Hepatocyte (in vitro differentiated cells): ENCODE data around the gene SLC34A3. TPM values are rescaled to one million over a fixed set of nuclear protein-coding genes. Genes with fewer than 3 reads are reported as not detected.
A peak's percentile ranks its signal among the peaks of the same experiment; 100 is the strongest.

Experiments
- DNase-seq: peaks from one replicate; pipeline ENCODE4 v3.0.0-alpha.2; 2016; ENCODE audit warnings: low spot score
- H2AFZ ChIP-seq: fragments of 200-600 bp; sonication (generic); 2 replicates; pipeline ENCODE4 v1.6.0; 2016; ENCODE audit warnings: antibody characterized with exemption, mild to moderate bottlenecking
- H3K27ac ChIP-seq: fragments of 200-600 bp; sonication (generic); 2 replicates; pipeline ENCODE4 v1.5.1; 2016; ENCODE audit warnings: mild to moderate bottlenecking
- H3K27me3 ChIP-seq: fragments of 200-600 bp; sonication (generic); 2 replicates; pipeline ENCODE4 v1.6.1; 2016
- H3K36me3 ChIP-seq: fragments of 200-600 bp; sonication (generic); replicated peaks from 2 replicates; pipeline ENCODE4 v1.5.1; 2016; ENCODE audit warnings: low read depth; ENCODE audit not compliant: insufficient read depth
- H3K4me1 ChIP-seq: fragments of 200-600 bp; sonication (generic); 2 replicates; pipeline ENCODE4 v1.5.1; 2016; ENCODE audit warnings: mild to moderate bottlenecking, moderate library complexity; ENCODE audit not compliant: insufficient read depth
- H3K4me2 ChIP-seq: fragments of 200-600 bp; sonication (generic); 2 replicates; pipeline ENCODE4 v1.6.0; 2016
- H3K4me3 ChIP-seq: fragments of 200-600 bp; sonication (generic); 2 replicates; pipeline ENCODE4 v1.5.1; 2016; ENCODE audit warnings: mild to moderate bottlenecking
- H3K79me2 ChIP-seq: fragments of 200-600 bp; sonication (generic); 2 replicates; pipeline ENCODE4 v1.6.0; 2017; ENCODE audit warnings: mild to moderate bottlenecking
- H3K9me2 ChIP-seq: fragments of 200-600 bp; sonication (generic); replicated peaks from 2 replicates; pipeline ENCODE4 v1.6.0; 2017; ENCODE audit warnings: mild to moderate bottlenecking; ENCODE audit not compliant: insufficient read depth
- H3K9me3 ChIP-seq: fragments of 200-600 bp; sonication (generic); 2 replicates; pipeline ENCODE4 v1.5.1; 2016; ENCODE audit warnings: low read depth, mild to moderate bottlenecking
- H4K20me1 ChIP-seq: fragments of 200-600 bp; sonication (generic); 2 replicates; pipeline ENCODE4 v1.6.0; 2016; ENCODE audit warnings: mild to moderate bottlenecking; ENCODE audit not compliant: insufficient read depth, poor library complexity, severe bottlenecking
- EZH2 ChIP-seq: fragments of 200-600 bp; sonication (generic); IDR thresholded peaks from 2 replicates; pipeline ENCODE4 v1.6.1; 2016; ENCODE audit warnings: antibody characterized with exemption, mild to moderate bottlenecking, borderline replicate concordance
- EZH2phosphoT487 ChIP-seq: fragments of 200-600 bp; sonication (generic); IDR thresholded peaks from one replicate; pipeline ENCODE4 v1.6.1; 2018; ENCODE audit warnings: antibody characterized with exemption, mild to moderate bottlenecking, low read depth, moderate library complexity; ENCODE audit not compliant: unreplicated experiment, severe bottlenecking
- WGBS: methylation state at CpG from one replicate; pipeline ENCODE4 v1.1.6; 2016; ENCODE audit warnings: low lambda C conversion rate; ENCODE audit errors: missing lambda C conversion rate; 5-methylcytosine and 5-hydroxymethylcytosine counted together
- polyA plus RNA-seq: library from polyadenylated mRNA; unstranded; fragments of >200 nt; fragmentation: Nextera tagmentation; extraction: Ambion mirVana; gene quantifications from 2 replicates; pipeline ENCODE4 v1.2.1, GENCODE V29; 2016
- total RNA-seq: library from RNA; depleted of rRNA; stranded (reverse); fragments of >200 nt; gene quantifications from 2 replicates; pipeline ENCODE4 v1.2.3, GENCODE V29; 2014
- TF ChIP-seq, protein P1 (sequence below): fragments of 200-600 bp; sonication (generic); IDR thresholded peaks from 2 replicates; pipeline ENCODE4 v1.5.1; 2016; ENCODE audit warnings: antibody characterized with exemption, mild to moderate bottlenecking; ENCODE audit not compliant: poor library complexity

SLC34A3 gene
- total and polyA plus RNA-seq, 2 experiments from 2014 or later: 2.7 to 4.7 TPM

DNA sequence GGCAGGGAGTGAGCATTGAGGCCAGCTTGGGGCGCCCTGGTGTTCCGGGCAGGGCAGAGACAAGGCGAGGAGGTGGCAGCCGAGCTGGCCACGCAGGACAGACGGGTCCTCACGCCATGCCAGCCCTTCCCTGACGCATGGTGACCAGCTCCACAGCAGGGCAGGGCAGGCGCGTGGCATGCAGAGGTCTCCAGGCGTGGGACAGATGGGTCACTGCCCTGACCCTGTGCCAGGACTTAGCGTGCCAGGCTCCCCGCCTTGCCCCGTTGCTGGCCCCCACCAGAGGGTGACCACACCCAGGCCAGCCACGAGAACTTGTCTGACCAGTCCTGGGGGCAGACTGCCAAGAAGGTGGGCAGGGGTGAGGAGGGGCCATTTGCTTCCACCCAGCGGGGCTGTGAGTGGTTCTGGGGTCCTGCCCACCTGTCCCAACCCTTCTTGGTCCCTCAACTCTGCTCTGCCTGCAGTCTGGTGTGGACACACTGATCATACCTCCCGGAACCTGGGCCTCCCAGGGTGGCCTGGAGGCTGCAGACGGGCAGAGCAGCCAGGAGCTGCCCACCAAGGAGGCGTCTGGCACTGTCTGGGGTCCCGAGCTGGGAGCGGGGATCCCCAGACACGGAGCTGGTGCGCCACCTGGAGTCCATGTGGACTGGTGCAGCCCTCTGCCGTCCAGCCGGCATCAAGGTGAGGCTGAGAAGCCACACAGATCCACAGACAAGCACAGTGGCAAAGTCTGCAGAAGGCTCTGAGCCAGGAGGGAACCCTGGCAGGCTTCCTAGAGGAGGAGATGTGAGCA is 3.4 kb upstream of the SLC34A3 start, which contains the start of gene RNF224:
TSS of gene RNF224 (plus strand) at position 449 of the 799 bp plus-strand sequence. CDS start 834 bp downstream, outside the sequence.
- Histone ChIP-seq H2AFZ (no peak within 1 kb of the TSS), H3K27ac (peak within 1 kb of the TSS; percentile 46), H4K20me1 (no peaks in the 10 kb centered on the region), H3K27me3 (no peaks in the 10 kb centered on the region), H3K4me3 (no peak within 1 kb of the TSS), H3K9me2 (no peaks in the 10 kb centered on the region), H3K4me1 (peaks cover 56% of the 10 kb centered on the region), H3K79me2 (no peaks in the 10 kb centered on the region), H3K9me3 (no peaks in the 10 kb centered on the region), H3K36me3 (no peaks in the 10 kb centered on the region), H3K4me2 (peak within 1 kb of the TSS; percentile 65)
- TF ChIP-seq EZH2phosphoT487 (no peak), EZH2 (no peak)
- TF ChIP-seq, protein P1, sequence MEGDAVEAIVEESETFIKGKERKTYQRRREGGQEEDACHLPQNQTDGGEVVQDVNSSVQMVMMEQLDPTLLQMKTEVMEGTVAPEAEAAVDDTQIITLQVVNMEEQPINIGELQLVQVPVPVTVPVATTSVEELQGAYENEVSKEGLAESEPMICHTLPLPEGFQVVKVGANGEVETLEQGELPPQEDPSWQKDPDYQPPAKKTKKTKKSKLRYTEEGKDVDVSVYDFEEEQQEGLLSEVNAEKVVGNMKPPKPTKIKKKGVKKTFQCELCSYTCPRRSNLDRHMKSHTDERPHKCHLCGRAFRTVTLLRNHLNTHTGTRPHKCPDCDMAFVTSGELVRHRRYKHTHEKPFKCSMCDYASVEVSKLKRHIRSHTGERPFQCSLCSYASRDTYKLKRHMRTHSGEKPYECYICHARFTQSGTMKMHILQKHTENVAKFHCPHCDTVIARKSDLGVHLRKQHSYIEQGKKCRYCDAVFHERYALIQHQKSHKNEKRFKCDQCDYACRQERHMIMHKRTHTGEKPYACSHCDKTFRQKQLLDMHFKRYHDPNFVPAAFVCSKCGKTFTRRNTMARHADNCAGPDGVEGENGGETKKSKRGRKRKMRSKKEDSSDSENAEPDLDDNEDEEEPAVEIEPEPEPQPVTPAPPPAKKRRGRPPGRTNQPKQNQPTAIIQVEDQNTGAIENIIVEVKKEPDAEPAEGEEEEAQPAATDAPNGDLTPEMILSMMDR: peak; percentile 84
- DNase-seq: peak; percentile 90
- 50% methylated on average over 25 of the region's 25 CpGs for WGBS

DNA sequence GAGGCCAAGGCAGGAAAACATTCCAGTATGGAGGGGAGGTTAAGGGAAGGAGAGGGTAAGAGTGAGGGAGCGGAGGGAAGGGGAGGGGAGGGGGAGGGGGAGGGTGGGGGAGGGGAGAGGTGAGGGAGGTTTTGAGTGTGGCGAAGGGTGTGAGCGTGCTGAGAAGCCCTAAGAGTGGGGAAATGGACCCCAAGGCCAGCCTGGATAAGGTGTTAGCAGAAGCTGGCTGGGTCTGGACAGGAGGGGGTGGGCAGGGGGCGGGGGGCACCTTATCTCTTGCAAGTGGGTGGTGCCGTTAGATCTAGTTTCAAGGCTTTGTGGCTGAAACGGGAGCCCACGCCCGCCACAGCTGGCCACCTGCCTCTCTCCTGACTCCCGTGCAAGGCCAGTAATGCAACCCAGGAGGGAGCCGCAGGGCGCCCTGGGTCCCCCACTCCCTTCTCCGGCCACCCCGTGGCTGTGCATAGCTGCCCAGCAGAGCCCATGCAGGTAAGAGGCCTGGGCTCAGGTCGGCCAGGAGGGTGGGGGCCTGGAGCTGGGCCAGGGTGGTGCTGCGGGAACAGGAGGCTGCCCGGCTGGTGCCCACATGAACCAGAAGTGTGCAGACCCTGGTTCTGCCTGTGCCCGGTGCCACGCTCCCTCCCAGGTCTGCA is 2.7 kb upstream of the SLC34A3 start:
- Histone ChIP-seq H3K4me3 (no peak overlapping the region), H3K36me3 (no peaks in the 10 kb centered on the region), H3K4me1 (peaks cover 50% of the 10 kb centered on the region), H3K9me2 (no peaks in the 10 kb centered on the region), H3K9me3 (no peaks in the 10 kb centered on the region), H3K79me2 (no peaks in the 10 kb centered on the region), H3K27me3 (no peaks in the 10 kb centered on the region), H3K4me2 (peak overlapping the region; percentile 29), H3K27ac (no peak overlapping the region), H4K20me1 (no peaks in the 10 kb centered on the region), H2AFZ (no peak overlapping the region)
- 64% methylated on average over 12 of the region's 18 CpGs for WGBS
- DNase-seq: no peak
- TF ChIP-seq EZH2 (no peak), EZH2phosphoT487 (no peak)
- TF ChIP-seq, protein P1: no peak

DNA sequence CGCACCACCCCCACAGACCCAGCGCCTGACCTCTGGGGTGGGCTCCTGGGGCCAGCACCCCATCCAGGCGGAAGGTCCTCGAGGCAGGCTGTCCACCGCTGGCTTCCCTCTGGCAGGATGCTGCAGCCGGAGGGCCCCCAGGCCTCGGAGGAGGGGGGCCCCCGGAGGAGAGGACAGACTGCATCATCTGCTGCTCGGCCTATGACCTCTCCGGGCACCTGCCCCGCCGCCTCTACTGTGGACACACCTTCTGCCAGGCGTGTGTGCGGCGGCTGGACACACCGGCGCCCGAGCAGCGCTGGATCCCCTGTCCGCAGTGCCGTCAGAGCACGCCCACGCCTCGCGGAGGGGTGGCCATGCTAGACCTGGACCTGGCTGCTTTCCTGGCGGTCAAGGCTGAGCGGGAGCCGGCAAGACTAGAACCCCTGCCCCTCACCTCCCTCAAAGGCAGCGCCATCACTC is 2.2 kb upstream of the SLC34A3 start:
- no peak for TF ChIP-seq EZH2
- TF ChIP-seq EZH2phosphoT487: no peak
- TF ChIP-seq, protein P1: no peak
- Histone ChIP-seq H3K9me2 (no peaks in the 10 kb centered on the region), H2AFZ (no peak overlapping the region), H3K36me3 (no peaks in the 10 kb centered on the region), H3K79me2 (no peaks in the 10 kb centered on the region), H3K4me2 (peak overlapping the region; percentile 29), H3K27me3 (no peaks in the 10 kb centered on the region), H3K27ac (no peak overlapping the region), H3K4me1 (peaks cover 49% of the 10 kb centered on the region), H3K9me3 (no peaks in the 10 kb centered on the region), H3K4me3 (no peak overlapping the region), H4K20me1 (no peaks in the 10 kb centered on the region)
- no peak for DNase-seq
- WGBS: 90% methylated on average over 25 of the region's 29 CpGs
